Hepatocyte (in vitro differentiated cells): ENCODE results near the gene ORC3.

Experiments used
- CTCF ChIP-seq: fragments of 200-600 bp; sonication (generic); IDR thresholded peaks from 2 replicates; pipeline ENCODE4 v1.5.1; 2016; ENCODE audit warnings: antibody characterized with exemption, mild to moderate bottlenecking; ENCODE audit not compliant: poor library complexity
- EZH2 ChIP-seq: fragments of 200-600 bp; sonication (generic); IDR thresholded peaks from 2 replicates; pipeline ENCODE4 v1.6.1; 2016; ENCODE audit warnings: antibody characterized with exemption, mild to moderate bottlenecking, borderline replicate concordance
- EZH2phosphoT487 ChIP-seq: fragments of 200-600 bp; sonication (generic); IDR thresholded peaks from one replicate; pipeline ENCODE4 v1.6.1; 2018; ENCODE audit warnings: antibody characterized with exemption, mild to moderate bottlenecking, low read depth, moderate library complexity; ENCODE audit not compliant: unreplicated experiment, severe bottlenecking

- TF ChIP-seq CTCF (no peak), EZH2 (no peak), EZH2phosphoT487 (no peak)
Observed at GRCh38 chr6:87683890-87684289, 94.0 kb downstream of the ORC3 start.
